GM12878 (cell line): Measurements from ENCODE around the gene DTL. TPM values are rescaled to one million over a fixed set of nuclear protein-coding genes. Genes with fewer than 3 reads are reported as not detected.

Experiments used
- ATAC-seq: fragments of 200-7000 bp; cut with Tn5 transposase; 3 replicates; pipeline ENCODE4 v1.9.1; 2020; ENCODE audit warnings: mild to moderate bottlenecking, moderate library complexity
- BruUV-seq: library from RNA; stranded (reverse); fragments of 400-500 nt; replicated peaks from 2 replicates; lab custom pipeline; 2021; lab: Mats Ljungman, UMichigan
- CTCF ChIA-PET: fragments of 300-600 bp; sonication (Branson Sonifier 250); formaldehyde crosslinking; extraction: SDS; loops from one replicate; lab custom pipeline; 2021; ENCODE audit warnings: inconsistent platforms; lab: Yijun Ruan, JAX
- POLR2A ChIA-PET: fragments of 350-600 bp; formaldehyde crosslinking; extraction: SDS; loops from one replicate; lab custom pipeline; 2021; ENCODE audit warnings: inconsistent platforms; lab: Charles Lee
- RAD21 ChIA-PET: fragments of 300-600 bp; sonication (Branson Sonifier 250); formaldehyde crosslinking; loops from one replicate; lab custom pipeline; 2023; ENCODE audit warnings: antibody characterized with exemption; ENCODE audit not compliant: unreplicated experiment; lab: Charles Lee
- SMC1A ChIA-PET: fragments of 300-600 bp; sonication (Branson Sonifier 250); formaldehyde crosslinking; loops from one replicate; lab custom pipeline; 2023; ENCODE audit not compliant: unreplicated experiment, uncharacterized antibody; lab: Charles Lee
- DNase-seq: peaks from one replicate; pipeline ENCODE4 v3.0.0-alpha.2; 2011; ENCODE audit warnings: low read depth, low spot score
- FAIRE-seq: peaks from 3 replicates; lab custom pipeline; 2011; peaks lifted over from hg19 to GRCh38; lab: Jason Lieb, UNC
- H2AFZ ChIP-seq: 2 replicates; pipeline ENCODE4 v1.6.0; 2011; ENCODE audit warnings: low read depth, low read length, control low read depth; ENCODE audit not compliant: control insufficient read depth
- H3K27ac ChIP-seq: 2 replicates; pipeline ENCODE4 v1.5.1; 2011; ENCODE audit warnings: control low read depth; ENCODE audit not compliant: control insufficient read depth, insufficient read depth
- H3K27me3 ChIP-seq, 2 experiments: replicated peaks in 1 of 2; 2 replicates each; pipeline versions ENCODE4 v1.6.0 to v1.6.1; 2011; ENCODE audit warnings: low read length in 1 of 2; ENCODE audit not compliant: control insufficient read depth in 2 of 2, insufficient read depth in 2 of 2
- H3K36me3 ChIP-seq, 2 experiments: 2 replicates each; pipeline ENCODE4 v1.5.1; 2011; ENCODE audit warnings: low read length in 1 of 2; ENCODE audit not compliant: control insufficient read depth in 2 of 2, insufficient read depth in 2 of 2
- H3K4me1 ChIP-seq: 2 replicates; pipeline ENCODE4 v1.6.1; 2011; ENCODE audit warnings: mild to moderate bottlenecking, low read length, moderate library complexity, mixed read lengths; ENCODE audit not compliant: control insufficient read depth, insufficient read depth
- H3K4me2 ChIP-seq: 2 replicates; pipeline ENCODE4 v1.6.0; 2011; ENCODE audit warnings: control low read depth; ENCODE audit not compliant: control insufficient read depth, insufficient read depth
- H3K4me3 ChIP-seq: fragments of 200-600 bp; sonication (generic); 2 replicates; pipeline ENCODE4 v1.5.1; 2016
- H3K79me2 ChIP-seq: 2 replicates; pipeline ENCODE4 v1.6.0; 2011; ENCODE audit warnings: low read length; ENCODE audit not compliant: control insufficient read depth, insufficient read depth
- H3K9ac ChIP-seq: 2 replicates; pipeline ENCODE4 v1.8.0; 2011; ENCODE audit warnings: low read length, control low read depth, mixed read lengths; ENCODE audit not compliant: control insufficient read depth, insufficient read depth
- H3K9me3 ChIP-seq: replicated peaks from 3 replicates; pipeline ENCODE4 v1.5.1; 2011; ENCODE audit warnings: mild to moderate bottlenecking, low read length; ENCODE audit not compliant: control insufficient read depth, insufficient read depth
- H4K20me1 ChIP-seq: 2 replicates; pipeline ENCODE4 v1.6.0; 2011; ENCODE audit not compliant: control insufficient read depth, insufficient read depth
- BCL11A ChIP-seq: IDR thresholded peaks from 2 replicates; pipeline ENCODE4 v1.6.1; 2011; ENCODE audit warnings: low read depth, low read length
- CHD1 ChIP-seq: IDR thresholded peaks from 2 replicates; pipeline ENCODE4 v1.6.1; 2012; ENCODE audit warnings: low read depth, low read length, improper control_type of control experiment
- CHD2 ChIP-seq: IDR thresholded peaks from 2 replicates; pipeline ENCODE4 v1.6.1; 2011; ENCODE audit warnings: low read depth, low read length, improper control_type of control experiment, borderline replicate concordance
- E2F4 ChIP-seq: IDR thresholded peaks from 2 replicates; pipeline ENCODE4 v1.6.1; 2012; ENCODE audit warnings: low read depth, low read length, improper control_type of control experiment
- FOS ChIP-seq: IDR thresholded peaks from 3 replicates; pipeline ENCODE4 v1.6.1; 2011; ENCODE audit warnings: borderline replicate concordance; ENCODE audit not compliant: insufficient read length; ENCODE audit errors: extremely low read depth
- HCFC1 ChIP-seq: fragments of 150-350 bp; IDR thresholded peaks from 2 replicates; pipeline ENCODE4 v1.6.1; 2014; ENCODE audit warnings: low read length
- HDAC2 ChIP-seq: fragments of 200-600 bp; sonication (generic); IDR thresholded peaks from 2 replicates; pipeline ENCODE4 v1.6.1; 2017
- HDAC6 ChIP-seq: fragments of 200-600 bp; sonication (generic); IDR thresholded peaks from one replicate; pipeline ENCODE4 v1.8.0; 2017; ENCODE audit warnings: antibody characterized with exemption; ENCODE audit not compliant: unreplicated experiment
- IRF3 ChIP-seq: fragments of 450-650 bp; IDR thresholded peaks from 2 replicates; pipeline ENCODE4 v1.6.1; 2014; ENCODE audit warnings: mild to moderate bottlenecking
- MEF2B ChIP-seq: fragments of 450-650 bp; IDR thresholded peaks from 2 replicates; pipeline ENCODE4 v1.6.1; 2018; ENCODE audit warnings: mild to moderate bottlenecking, moderate library complexity; ENCODE audit not compliant: partially characterized antibody, poor library complexity, severe bottlenecking
- MXI1 ChIP-seq: fragments of 150-350 bp; IDR thresholded peaks from 2 replicates; pipeline ENCODE4 v1.6.1; 2011; ENCODE audit warnings: low read depth, mild to moderate bottlenecking, inconsistent platforms, low read length, improper control_type of control experiment
- NFYA ChIP-seq: IDR thresholded peaks from 2 replicates; pipeline ENCODE4 v1.6.1; 2011; ENCODE audit warnings: low read depth, mild to moderate bottlenecking, low read length, improper control_type of control experiment, borderline replicate concordance
- NR2F1 ChIP-seq: fragments of 450-650 bp; conservative IDR thresholded peaks from 2 replicates; pipeline ENCODE4 v1.6.1; 2017; ENCODE audit warnings: mild to moderate bottlenecking
- RUNX3 ChIP-seq: IDR thresholded peaks from 2 replicates; pipeline ENCODE4 v1.6.1; 2012; ENCODE audit warnings: low read length, inconsistent platforms
- SREBF2 ChIP-seq: IDR thresholded peaks from 2 replicates; pipeline ENCODE4 v1.6.1; 2012; ENCODE audit warnings: mild to moderate bottlenecking, low read length
- TARDBP ChIP-seq: IDR thresholded peaks from 2 replicates; pipeline ENCODE4 v1.6.1; 2016; ENCODE audit warnings: borderline replicate concordance
- TCF3 ChIP-seq: IDR thresholded peaks from 2 replicates; pipeline ENCODE4 v1.6.1; 2012; ENCODE audit warnings: low read depth, mild to moderate bottlenecking, low read length, borderline replicate concordance; ENCODE audit not compliant: insufficient read depth
- ZNF207 ChIP-seq: fragments of 450-650 bp; IDR thresholded peaks from 2 replicates; pipeline ENCODE4 v1.6.1; 2014; ENCODE audit warnings: antibody characterized with exemption, mild to moderate bottlenecking, borderline replicate concordance
- WGBS: methylation state at CpG from one replicate; pipeline ENCODE4 v1.1.6; 2016; ENCODE audit warnings: low lambda C conversion rate; ENCODE audit not compliant: insufficient replicate concordance, insufficient coverage; ENCODE audit errors: missing lambda C conversion rate; 5-methylcytosine and 5-hydroxymethylcytosine counted together
- in situ Hi-C: fragments of 300-500 bp; cut with MboI; formaldehyde crosslinking; loops from 9 replicates; pipeline ENCODE4 v1.14.3; 2018; ENCODE audit warnings: mixed read lengths
- intact Hi-C: fragments of 100-400 bp; cut with micrococcal nuclease; formaldehyde crosslinking; loops from one replicate; pipeline ENCODE4 v1.14.2; 2022; ENCODE audit not compliant: unreplicated experiment
- polyA plus RNA-seq, 11 experiments: library from polyadenylated mRNA; depleted of rRNA in 4 of 11; unstranded in 6 of 11; stranded (reverse) in 5 of 11; fragments of >200 nt; fragmentation: Nextera tagmentation in 4 of 11; fragmentation: Illumina TruSeq in 1 of 11; extraction: Ambion mirVana in 4 of 11; extraction: Trizol in 1 of 11; gene quantifications; 1 replicate in 1 of 11; 2 replicates in 10 of 11; pipeline versions ENCODE4 v1.2.1 to v1.2.3, GENCODE V29; 2011 to 2016; ENCODE audit warnings: inconsistent platforms in 2 of 11, missing spikeins in 2 of 11, low read depth in 1 of 11
- total RNA-seq, 4 experiments: library from RNA; depleted of rRNA in 3 of 4; stranded (reverse); fragments of >200 nt in 3 of 4; fragmentation: Illumina TruSeq in 1 of 4; extraction: Trizol in 1 of 4; gene quantifications; 2 replicates each; pipeline versions ENCODE4 v1.2.1 to v1.2.3, GENCODE V29; 2013 to 2021

The DTL gene
- total and polyA plus RNA-seq, 10 of the 15 experiments (the other 5 are each of a cell fraction or from before 2014, with no cell fraction given) = 24.1 to 73.4 (median 52.2) TPM

- in situ Hi-C loops (no loop called here), intact Hi-C loops (no loop called here)
- WGBS = 95% methylated on average over 3 of the region's 3 CpGs
- TF ChIP-seq HCFC1 (no peak), CHD1 (no peak), CHD2 (no peak), IRF3 (no peak), NR2F1 (no peak), TARDBP (no peak), HDAC6 (no peak), NFYA (no peak), RUNX3 (no peak), HDAC2 (no peak), SREBF2 (no peak), ZNF207 (no peak), TCF3 (no peak), FOS (no peak), E2F4 (no peak), MXI1 (no peak), MEF2B (no peak), BCL11A (no peak)
- H3K4me1 ChIP-seq = no peaks in the 10 kb centered on the region
- ChIA-PET SMC1A (interaction anchor here (0.6 to 2.3 kb wide), 15 partner anchors 8 to 432 kb away, joined by 3 to 16 read pairs (median 4); partner anchors contain the start of genes DTL and INTS7), CTCF (interaction anchor here (0.8 to 2.2 kb wide), 15 partner anchors 10 to 446 kb away, joined by 3 to 19 read pairs (median 6); partner anchors contain the start of genes DTL and INTS7), RAD21 (interaction anchor here (0.9 to 2.1 kb wide), 6 partner anchors 21 to 329 kb away, joined by 3 to 10 read pairs (median 6); partner anchors contain the start of genes DTL and INTS7), POLR2A (interaction anchor here (0.6 to 1.0 kb wide), 2 partner anchors 19 to 589 kb away, joined by 3 read pairs; no protein-coding TSS in a partner anchor)
- no peak overlapping the region for H3K27ac ChIP-seq
- no peak overlapping the region for H2AFZ ChIP-seq
- DNase-seq (no peak), FAIRE-seq (no peak), ATAC-seq (no peak)
- no peaks in the 10 kb centered on the region for H4K20me1 ChIP-seq
- no peaks in the 10 kb centered on the region for H3K9me3 ChIP-seq
- H3K27me3 ChIP-seq = no peaks in the 10 kb centered on the region
- H3K79me2 ChIP-seq = no peaks in the 10 kb centered on the region
- H3K9ac ChIP-seq = no peak overlapping the region
- peaks cover 4 to 19% of the 10 kb centered on the region in 2 experiments; a peak in 3 of 4 replicates for H3K36me3 ChIP-seq
- H3K4me3 ChIP-seq = no peak overlapping the region
- BruUV-seq = no TSS peak
- no peak overlapping the region for H3K4me2 ChIP-seq
Measured at GRCh38 chr1:212010004-212010403, 25.5 kb upstream of the DTL start.
